Measurements from ENCODE around the gene EFCC1.
A peak's percentile ranks its signal among the peaks of the same experiment; 100 is the strongest.

EFCC1 gene

GRCh38 chr3:129014793-129015345 lies 13.8 kb downstream of the EFCC1 start:
- no peak for DNase-seq (ENCODE audit: low spot score)

GRCh38 chr3:129015388-129016105 lies 14.4 kb downstream of the EFCC1 start:
- DNase-seq (ENCODE audit: low spot score) = no peak

GRCh38 chr3:129016356-129016719 lies 15.2 kb downstream of the EFCC1 start:
- peak; percentile 48 for DNase-seq (ENCODE audit: low spot score)

GRCh38 chr3:129016720-129017483 lies 15.8 kb downstream of the EFCC1 start:
- no peak for DNase-seq (ENCODE audit: low spot score)

DNA sequence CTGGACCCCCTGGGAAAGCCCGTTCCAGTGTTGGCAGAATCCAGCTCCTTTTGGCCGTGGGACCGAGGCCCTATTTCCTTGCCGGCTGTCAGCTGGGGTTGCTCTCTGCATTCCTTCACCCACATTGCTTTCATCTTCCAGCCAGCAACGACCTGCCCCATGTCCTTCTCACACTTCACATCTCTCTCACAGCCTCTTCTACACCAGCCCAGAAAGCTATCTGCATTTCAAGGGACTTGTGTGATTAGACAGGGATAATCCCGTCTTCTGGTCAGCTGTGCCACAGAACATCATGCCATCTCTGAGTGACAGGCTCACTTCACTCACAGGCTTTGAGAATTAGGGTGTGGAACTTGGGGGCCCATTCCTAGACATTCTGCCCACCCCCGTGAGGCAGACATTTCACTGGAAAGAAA lies 16.4 kb downstream of the EFCC1 start:
- no peak for DNase-seq (ENCODE audit: low spot score)

- no peak for DNase-seq (ENCODE audit: low spot score)
Measured at GRCh38 chr3:129018271-129018670, 17.2 kb downstream of the EFCC1 start.

GRCh38 chr3:129018751-129019150 lies 17.6 kb downstream of the EFCC1 start:
- DNase-seq (ENCODE audit: low spot score) = no peak

DNA sequence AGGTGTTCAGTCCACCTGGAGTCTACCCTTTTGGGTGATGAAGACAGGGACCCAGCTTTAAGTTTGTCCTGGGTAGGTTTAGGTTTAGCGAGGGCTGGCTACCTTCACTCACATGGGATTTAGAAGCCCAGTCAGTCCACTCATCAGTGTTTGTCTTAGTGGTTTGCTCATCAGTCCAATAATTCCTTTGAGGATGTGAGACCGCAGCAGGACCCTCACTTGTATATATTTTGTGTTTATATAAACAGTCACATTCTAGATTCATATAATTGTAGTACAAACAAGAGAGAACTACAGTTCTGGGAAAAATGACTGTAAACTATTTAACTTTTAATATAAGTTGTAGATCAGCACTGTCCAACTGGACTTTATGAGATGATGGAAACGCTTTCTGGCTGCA lies 18.2 kb downstream of the EFCC1 start:
- no peak for DNase-seq (ENCODE audit: low spot score)

GRCh38 chr3:129020691-129021090 lies 19.6 kb downstream of the EFCC1 start:
- no peak for DNase-seq (ENCODE audit: low spot score)

DNA sequence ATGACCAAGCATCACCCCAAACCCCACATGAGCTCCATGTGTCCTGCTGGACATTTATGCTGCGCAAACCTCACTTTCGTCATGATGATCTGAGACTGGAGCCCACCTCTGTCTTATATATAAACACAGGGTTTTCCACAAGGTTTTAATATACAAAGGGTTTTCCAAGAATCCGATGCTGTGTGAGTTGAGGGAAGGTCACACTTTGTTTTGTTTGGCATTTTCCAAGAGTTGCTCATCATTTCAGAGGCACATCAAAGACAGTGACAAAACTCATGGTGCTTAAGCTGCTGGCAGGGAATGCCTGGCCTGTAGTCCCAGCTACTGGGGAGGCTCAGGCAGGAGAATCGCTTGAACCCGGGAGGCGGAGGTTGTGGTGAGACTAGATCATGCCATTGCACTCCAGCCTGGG lies 20.0 kb downstream of the EFCC1 start:
- no peak for DNase-seq (ENCODE audit: low spot score)

DNA sequence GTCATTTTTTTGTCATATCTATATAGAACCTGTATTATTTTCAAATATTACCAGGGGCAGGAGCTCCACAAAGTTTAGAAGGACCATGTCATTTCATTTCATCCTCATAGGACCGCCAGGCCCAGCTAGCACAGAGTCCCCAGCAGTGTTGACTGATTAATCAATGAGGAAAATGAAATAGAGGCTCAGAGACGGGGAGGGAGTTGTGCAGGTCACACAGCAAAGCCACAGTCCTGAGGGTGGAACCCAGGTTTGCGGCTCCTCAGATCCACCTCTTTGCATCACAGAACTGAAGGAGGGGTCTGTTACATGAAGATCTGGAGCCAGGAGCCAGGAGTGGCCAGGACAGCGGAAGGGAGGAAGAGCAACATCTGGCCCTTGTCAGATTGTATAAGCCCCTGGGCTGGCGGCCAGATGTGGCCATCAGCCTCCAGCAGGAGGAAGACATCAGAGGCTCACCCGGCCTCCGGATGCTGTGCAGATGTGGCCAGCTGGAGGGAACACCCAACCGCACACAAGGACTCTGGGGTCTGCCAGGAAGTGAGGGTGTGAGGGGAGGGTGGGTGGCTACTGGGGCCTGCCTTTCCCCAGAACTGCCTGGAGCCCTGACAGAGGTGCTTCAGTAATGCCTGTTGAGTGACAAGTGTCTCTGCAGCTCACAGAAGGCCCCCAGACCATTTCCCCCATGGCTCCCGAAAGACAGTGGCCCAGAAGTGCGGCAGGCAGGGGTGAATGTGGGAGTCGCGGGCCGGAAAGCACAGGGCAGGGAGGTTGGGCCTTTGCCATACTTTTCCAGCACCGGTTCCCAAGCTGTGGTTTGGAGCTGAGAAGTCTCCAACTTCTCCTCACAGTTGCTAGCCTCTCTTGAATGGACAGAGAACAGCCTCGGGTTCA lies 21.3 kb downstream of the EFCC1 start:
- DNase-seq (ENCODE audit: low spot score) = no peak

DNA sequence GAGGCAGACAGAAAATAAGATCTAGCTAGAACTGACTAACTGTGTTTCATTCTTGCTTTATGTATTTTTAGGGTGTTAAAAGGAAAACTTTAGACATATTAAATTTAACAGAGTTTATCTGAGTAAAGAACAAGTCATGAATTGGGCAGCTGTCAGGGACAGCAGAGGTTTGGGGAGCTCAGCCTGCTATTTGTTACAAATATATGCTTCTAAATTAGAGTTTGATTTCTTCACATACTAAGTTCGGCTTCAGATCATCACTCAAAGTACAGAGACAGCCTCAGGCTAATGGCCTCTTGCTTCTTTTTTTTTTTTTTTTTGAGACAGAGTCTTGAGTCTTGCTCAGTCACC lies 21.9 kb downstream of the EFCC1 start:
- DNase-seq (ENCODE audit: low spot score) = no peak

DNA sequence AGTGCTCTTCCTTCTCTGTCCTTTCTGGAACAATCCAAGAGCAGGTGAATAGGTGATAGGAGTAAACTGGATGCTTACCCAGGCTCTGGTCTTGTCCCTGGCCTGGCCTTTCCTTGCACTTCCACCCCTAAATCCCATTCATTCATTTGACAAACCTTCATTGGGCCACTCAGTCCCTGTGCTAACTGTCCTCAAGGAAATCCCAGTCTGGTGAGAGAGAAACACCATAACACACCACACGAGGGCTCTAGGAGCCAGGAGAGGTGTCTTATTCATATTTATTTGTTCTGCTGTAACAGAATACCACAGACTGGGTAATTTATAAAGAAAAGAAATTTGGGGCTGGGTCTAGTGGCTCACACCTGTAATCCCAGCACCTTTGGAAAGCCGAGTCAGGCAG lies 22.8 kb downstream of the EFCC1 start:
- no peak for DNase-seq (ENCODE audit: low spot score)

GRCh38 chr3:129025108-129025507 lies 24.0 kb downstream of the EFCC1 start:
- no peak for DNase-seq (ENCODE audit: low spot score)

DNA sequence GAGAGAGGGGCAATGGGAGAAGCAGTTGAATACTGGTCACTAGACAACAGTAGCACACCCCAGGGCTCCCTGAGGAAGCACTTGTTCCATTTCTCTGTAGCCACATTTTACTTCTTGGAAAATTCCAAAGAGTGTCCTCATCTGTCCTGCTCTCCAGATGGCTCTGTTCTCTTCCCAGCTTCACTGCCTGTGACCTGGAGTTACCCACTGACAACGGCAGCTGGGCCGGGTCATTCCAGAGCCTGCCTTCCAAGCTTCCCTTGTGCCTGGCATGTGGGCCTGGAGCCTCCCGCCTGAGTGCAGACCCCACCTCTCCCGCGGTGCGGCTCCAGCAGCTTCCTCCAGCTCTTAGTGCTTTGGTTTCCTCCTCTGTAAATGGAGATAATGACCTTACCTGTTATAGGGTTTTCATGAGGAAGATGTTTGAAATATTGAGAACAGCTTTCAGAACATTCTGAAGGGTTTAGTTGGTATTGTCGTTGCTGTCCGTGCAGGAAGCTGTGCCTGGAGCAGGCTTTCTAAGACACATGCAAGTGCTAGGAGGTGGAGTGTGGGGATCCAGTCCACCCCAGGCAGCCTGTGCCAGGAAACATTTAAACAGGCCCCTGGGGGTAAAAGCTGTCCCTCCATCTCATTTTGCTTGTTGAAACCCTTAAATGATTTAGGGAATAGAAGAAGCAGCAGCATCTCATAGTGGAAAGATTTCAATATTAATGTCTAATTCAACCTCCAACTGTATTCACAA lies 24.8 kb downstream of the EFCC1 start:
- no peak for DNase-seq (ENCODE audit: low spot score)

DNA sequence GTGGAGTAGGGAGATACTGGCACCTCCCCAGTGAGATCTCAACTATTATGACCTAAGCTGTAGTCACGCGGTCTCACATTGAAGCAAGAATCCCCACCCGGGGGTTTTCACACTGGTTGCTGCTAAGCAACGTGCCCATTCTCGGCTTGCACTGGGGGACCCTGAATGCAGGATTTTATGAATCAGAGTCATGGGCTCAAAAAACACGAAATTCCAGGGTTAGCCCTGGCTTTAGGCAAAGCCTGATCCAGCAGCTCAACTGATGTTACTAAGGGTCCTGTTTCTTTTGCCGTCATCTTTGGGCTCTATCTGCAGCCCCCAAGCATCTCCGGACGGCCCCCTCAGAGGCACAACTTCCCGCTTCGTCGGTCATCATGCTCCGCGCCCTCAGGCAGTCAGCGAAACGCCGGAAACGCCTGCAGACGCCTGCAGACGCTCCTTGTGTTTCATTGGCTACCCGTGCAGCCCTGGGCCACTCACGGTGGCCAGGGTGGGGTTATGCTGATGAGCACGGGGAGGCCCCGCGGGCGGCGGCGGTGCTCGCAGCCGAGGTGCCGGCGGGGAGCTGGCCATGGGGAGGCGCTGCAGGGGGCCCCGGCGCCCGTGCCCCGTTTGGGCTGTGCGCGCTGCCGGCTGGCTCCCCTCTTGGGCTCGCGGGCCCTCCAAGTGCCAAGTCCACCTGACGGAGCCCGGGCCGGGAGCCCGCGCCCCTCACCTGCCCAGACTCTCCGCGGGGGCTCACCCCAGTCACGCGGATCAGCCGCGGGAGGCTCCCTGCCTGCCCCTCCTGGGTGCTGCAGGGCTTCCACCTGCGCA lies 25.8 kb downstream of the EFCC1 start:
- peak; percentile 91 for DNase-seq (ENCODE audit: low spot score)

- DNase-seq (ENCODE audit: low spot score) = no peak
Measured at GRCh38 chr3:129027544-129027880, 26.4 kb downstream of the EFCC1 start.

DNA sequence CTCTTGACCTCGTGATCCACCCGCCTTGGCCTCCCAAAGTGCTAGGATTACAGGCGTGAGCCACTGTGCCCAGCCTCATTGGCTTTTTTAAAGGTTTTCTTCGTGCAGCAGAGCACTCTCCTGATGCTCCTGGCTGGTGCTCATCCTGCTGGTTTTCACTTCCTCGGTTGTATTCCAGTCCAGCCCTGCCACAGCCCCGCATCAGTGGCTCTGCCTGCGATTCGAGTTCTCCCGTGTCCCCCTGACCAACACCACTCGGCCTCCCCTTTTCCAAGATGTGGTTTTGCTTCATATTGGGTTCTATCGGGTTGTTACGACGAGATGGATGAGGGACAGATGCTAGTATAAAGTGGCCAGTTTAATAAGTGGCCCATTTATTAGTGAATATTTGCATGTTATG lies 27.8 kb downstream of the EFCC1 start:
- no peak for DNase-seq (ENCODE audit: low spot score)

GRCh38 chr3:129030611-129031010 lies 29.5 kb downstream of the EFCC1 start:
- DNase-seq (ENCODE audit: low spot score) = no peak

DNA sequence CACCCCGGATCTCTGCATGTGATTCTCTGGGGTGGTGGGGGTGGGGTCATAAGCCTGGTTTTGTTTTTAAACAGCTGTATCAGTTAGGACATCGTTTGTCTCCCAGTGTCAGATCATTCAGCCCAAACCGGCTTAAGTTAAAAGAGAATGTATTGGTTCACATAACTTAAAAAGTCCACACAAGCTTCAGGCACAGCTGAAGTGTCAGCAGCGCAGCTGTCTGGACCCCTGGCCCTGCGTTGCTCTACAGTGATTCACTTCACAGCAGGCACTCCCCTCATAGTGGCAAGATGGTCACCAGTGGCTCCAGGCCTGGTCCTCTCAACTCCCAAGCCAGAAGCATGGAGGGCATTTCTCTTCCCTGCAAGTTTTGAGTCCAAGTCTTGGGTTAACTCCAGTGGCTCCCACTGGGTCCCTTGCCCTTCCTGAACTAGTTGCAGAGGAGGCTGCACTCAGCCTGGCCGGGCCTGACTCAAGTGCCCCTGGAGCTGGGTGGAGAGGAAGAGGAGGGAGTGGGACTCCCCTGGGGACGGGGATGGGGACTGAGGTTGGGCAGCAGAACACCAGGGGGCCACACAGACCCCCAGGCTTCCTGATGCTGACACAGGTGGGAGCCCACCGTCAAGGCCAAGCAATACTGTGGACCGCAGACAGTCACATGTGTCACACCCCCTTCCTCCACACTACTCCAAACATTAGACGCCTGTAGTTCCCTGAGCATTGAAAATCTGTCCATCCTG lies 30.5 kb downstream of the EFCC1 start:
- no peak for DNase-seq (ENCODE audit: low spot score)

Data from LoVo (cell line).